ENCODE results near the gene KIFC3.

DNA sequence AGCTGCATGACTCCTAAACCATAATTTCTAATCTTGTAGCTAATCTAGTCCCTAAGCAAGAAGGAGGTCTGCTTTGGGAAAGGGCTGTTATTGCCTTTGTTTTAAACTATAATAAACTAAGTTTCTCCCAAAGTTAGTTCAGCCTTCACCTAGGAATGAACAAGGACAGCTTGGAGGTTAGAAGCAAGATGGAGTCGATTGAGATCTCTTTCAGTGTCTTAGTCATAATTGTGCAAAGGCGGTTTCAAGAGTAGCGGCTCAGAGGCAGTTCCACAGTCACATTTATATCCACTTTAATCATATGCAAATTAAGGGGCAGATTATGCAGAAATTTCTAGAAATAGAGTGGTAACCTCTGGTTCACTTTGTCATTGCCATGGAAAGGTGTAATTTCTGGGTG lies 90.3 kb downstream of the KIFC3 start:
- TF ChIP-seq EZH2 (IDR thresholded peaks at IDR 0.05; ENCODE audit: low read length, unreplicated experiment) (no peak), EZH2phosphoT487 (IDR thresholded peaks at IDR 0.05; ENCODE audit: borderline replicate concordance, low read length) (no peak)
- TF ChIP-seq, protein P1, sequence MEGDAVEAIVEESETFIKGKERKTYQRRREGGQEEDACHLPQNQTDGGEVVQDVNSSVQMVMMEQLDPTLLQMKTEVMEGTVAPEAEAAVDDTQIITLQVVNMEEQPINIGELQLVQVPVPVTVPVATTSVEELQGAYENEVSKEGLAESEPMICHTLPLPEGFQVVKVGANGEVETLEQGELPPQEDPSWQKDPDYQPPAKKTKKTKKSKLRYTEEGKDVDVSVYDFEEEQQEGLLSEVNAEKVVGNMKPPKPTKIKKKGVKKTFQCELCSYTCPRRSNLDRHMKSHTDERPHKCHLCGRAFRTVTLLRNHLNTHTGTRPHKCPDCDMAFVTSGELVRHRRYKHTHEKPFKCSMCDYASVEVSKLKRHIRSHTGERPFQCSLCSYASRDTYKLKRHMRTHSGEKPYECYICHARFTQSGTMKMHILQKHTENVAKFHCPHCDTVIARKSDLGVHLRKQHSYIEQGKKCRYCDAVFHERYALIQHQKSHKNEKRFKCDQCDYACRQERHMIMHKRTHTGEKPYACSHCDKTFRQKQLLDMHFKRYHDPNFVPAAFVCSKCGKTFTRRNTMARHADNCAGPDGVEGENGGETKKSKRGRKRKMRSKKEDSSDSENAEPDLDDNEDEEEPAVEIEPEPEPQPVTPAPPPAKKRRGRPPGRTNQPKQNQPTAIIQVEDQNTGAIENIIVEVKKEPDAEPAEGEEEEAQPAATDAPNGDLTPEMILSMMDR (conservative IDR thresholded peaks at IDR 0.05; ENCODE audit: low read depth, low read length) = no peak

All from PC-3 (cell line).